Pancreas (tissue), 10 donors: Measurements from ENCODE around the gene TSPAN9. TPM values are rescaled to one million over a fixed set of nuclear protein-coding genes. Genes with fewer than 3 reads are reported as not detected.

Experiments used
- ATAC-seq, 4 donors: fragments of 200-7000 bp; cut with Tn5 transposase; one replicate each; pipeline versions ENCODE4 v1.8.0 to v1.9.1; 2020; ENCODE audit warnings: mild to moderate bottlenecking in 4 of 4, moderate library complexity in 4 of 4
- DNase-seq, 6 donors: peaks; one replicate each; pipeline ENCODE4 v3.0.0-alpha.2; 2020
- FAIRE-seq: peaks from 2 replicates; lab custom pipeline; 2012; peaks lifted over from hg19 to GRCh38; lab: Jason Lieb, UNC
- H3K27ac ChIP-seq, 4 donors: fragments of 200-600 bp; sonication (generic); 1 replicate in 3 of 4; 2 replicates in 1 of 4; pipeline versions ENCODE4 v1.5.0 to v1.8.0; 2020
- H3K27me3 ChIP-seq, 4 donors: fragments of 200-600 bp; one replicate each; pipeline ENCODE4 v1.8.0; 2021
- H3K36me3 ChIP-seq, 3 donors: fragments of 200-600 bp; sonication (generic) in 1 of 3; one replicate each; pipeline versions ENCODE4 v1.5.0 to v1.8.0; 2020 to 2021
- H3K4me1 ChIP-seq, 3 donors: fragments of 200-600 bp; one replicate each; pipeline ENCODE4 v1.8.0; 2021
- H3K4me3 ChIP-seq, 4 donors: fragments of 200-600 bp; sonication (generic) in 2 of 4; one replicate each; pipeline versions ENCODE4 v1.5.0 to v1.8.0; 2020 to 2021
- H3K9me3 ChIP-seq, 4 donors: fragments of 200-600 bp; one replicate each; pipeline ENCODE4 v1.8.0; 2021
- whole genome bisulfite sequencing, 2 donors: extraction: QIAGEN DNeasy Blood & Tissue Kit; methylation state at CpG; one replicate each; pipeline ENCODE4 v1.1.7; 2013; 5-methylcytosine and 5-hydroxymethylcytosine counted together
- intact Hi-C, 3 donors: fragments of 100-400 bp; cut with DNase I; formaldehyde crosslinking; loops; one replicate each; pipeline versions ENCODE4 v1.11.1 to v1.14.2; 2022
- polyA plus RNA-seq, 2 donors: library from polyadenylated mRNA; stranded (reverse); fragments of 200-250 nt; gene quantifications; one replicate each; pipeline ENCODE4 v1.2.3, GENCODE V29; 2013
- total RNA-seq, 6 donors: library from RNA; stranded (reverse); fragmentation: NEBNext Ultra II Directional in 4 of 6; extraction: Animal tissue kit (Norgen Biotek cat#: 25700) in 4 of 6; gene quantifications; one replicate each; pipeline versions ENCODE4 v1.2.1 to v1.2.4, GENCODE V29; 2021 to 2023
- TF ChIP-seq, protein P1 (sequence below), 4 donors: fragments of 200-600 bp; sonication (generic) in 3 of 4; IDR thresholded peaks; one replicate each; pipeline versions ENCODE4 v1.5.0 to v1.8.0; 2021; ENCODE audit warnings: antibody characterized with exemption in 4 of 4
- donor health status: healthy with polysubstance abuse.
- donor health status: DM: no; HTN: no; CAD: no; lungs with moderate emphysema.
- donor health status: DM: no; HTN: no; CAD: no.
- donor health status: control.
- donor health status: control.
- donor health status: Bipolar disorder and iron deficiency.
- donor health status: DM: yes; HTN: yes; CAD: no.
- donor health status: DM: no; HTN: no; CAD: no.
- donor health status: DM: no; HTN: no; CAD: no.
- donor health status: DM: yes; HTN: yes; CAD: no.

Gene TSPAN9
- total and polyA plus RNA-seq, 8 donors: 7.8 to 19.5 (median 13.0) TPM

DNA sequence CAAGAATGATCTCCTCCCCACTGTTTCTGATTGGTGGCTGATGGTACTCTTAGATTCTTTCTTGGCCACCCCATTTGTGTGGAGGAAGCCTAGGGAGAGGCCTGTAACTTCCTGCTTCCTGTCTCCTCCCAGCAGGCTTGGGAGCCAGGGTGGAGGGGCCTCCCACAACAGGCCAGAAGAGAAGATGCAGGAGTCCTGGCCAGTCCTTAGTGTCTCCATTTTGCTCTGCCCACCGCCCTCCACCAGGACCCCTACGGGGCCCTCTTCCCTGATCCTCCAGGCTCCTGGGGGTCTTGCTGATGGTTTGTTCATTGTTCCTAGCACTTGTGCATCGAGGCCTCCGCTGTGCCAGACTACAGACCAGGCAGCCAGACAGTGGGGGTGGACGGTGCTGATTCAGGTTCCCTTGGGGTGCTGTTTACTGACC lies 6.8 kb downstream of the TSPAN9 start:
- no peak overlapping the region for H3K27ac ChIP-seq
- no peak for DNase-seq
- WGBS, 2 donors: 88 to 94% methylated on average over 4 to 5 of the region's 5 CpGs
- no peak for FAIRE-seq
- peaks cover 0 to 4% (median 0%) of the 10 kb centered on the region in 3 donors for H3K4me1 ChIP-seq
- H3K27me3 ChIP-seq: no peaks in the 10 kb centered on the region
- H3K4me3 ChIP-seq: no peak overlapping the region
- H3K36me3 ChIP-seq: no peaks in the 10 kb centered on the region
- TF ChIP-seq, protein P1, sequence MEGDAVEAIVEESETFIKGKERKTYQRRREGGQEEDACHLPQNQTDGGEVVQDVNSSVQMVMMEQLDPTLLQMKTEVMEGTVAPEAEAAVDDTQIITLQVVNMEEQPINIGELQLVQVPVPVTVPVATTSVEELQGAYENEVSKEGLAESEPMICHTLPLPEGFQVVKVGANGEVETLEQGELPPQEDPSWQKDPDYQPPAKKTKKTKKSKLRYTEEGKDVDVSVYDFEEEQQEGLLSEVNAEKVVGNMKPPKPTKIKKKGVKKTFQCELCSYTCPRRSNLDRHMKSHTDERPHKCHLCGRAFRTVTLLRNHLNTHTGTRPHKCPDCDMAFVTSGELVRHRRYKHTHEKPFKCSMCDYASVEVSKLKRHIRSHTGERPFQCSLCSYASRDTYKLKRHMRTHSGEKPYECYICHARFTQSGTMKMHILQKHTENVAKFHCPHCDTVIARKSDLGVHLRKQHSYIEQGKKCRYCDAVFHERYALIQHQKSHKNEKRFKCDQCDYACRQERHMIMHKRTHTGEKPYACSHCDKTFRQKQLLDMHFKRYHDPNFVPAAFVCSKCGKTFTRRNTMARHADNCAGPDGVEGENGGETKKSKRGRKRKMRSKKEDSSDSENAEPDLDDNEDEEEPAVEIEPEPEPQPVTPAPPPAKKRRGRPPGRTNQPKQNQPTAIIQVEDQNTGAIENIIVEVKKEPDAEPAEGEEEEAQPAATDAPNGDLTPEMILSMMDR (IDR thresholded peaks at IDR 0.05): no peak
- intact Hi-C loops: no loop called here
- no peaks in the 10 kb centered on the region for H3K9me3 ChIP-seq
- no peak for ATAC-seq

- Histone ChIP-seq H3K27me3 (no peaks in the 10 kb centered on the region), H3K27ac (no peak overlapping the region), H3K9me3 (no peaks in the 10 kb centered on the region), H3K4me3 (no peak overlapping the region), H3K4me1 (peaks cover 0 to 4% (median 0%) of the 10 kb centered on the region in 3 donors), H3K36me3 (no peaks in the 10 kb centered on the region)
- TF ChIP-seq, protein P1 (IDR thresholded peaks at IDR 0.05): no peak
- ATAC-seq (no peak), DNase-seq (no peak), FAIRE-seq (no peak)
- WGBS, 2 donors: 95 to 96% methylated on average over 12 of the region's 12 CpGs
- intact Hi-C loops: no loop called here
Measured at GRCh38 chr12:3084742-3085141, 7.6 kb downstream of the TSPAN9 start.

DNA sequence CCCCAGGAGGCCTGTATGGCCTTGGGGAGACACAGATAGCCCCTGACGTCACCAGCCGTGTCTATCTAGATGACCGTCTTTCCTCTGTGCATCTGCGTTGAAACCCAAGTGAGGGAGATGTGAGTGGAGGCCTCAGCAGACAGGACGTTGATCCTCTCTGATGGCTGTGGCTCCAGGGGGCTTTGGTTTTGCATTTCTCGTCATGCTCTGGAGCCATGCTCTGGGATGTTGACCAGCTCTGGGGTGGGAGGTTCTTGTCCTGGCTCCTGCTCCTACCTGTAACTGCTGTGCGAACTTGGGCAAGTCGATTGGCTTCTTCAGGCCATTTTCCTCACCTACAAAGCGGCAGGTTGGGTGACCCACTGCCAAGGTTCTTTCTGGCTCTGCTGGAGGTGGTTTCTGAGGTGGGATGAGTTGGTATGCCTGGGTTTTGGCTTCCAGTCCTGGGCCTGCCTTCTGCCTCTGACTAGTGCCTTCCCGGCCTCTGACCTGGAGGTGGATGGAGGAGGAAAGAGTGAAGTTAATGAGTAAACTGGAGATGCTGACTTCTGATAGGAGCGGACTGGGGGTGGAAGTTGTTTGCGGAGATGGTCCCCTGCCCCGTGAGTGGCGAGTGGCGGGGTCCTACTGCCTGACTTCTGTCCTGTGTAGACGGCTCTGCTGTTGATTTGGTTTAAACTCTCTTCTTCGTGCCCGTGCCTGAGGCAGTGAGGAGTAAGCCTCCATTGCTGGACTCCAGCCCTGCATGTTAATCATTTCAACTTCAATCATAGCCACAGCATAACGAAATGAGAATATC lies 8.4 kb downstream of the TSPAN9 start:
- 55 to 68% methylated on average over 19 of the region's 19 CpGs for WGBS, 2 donors
- H3K9me3 ChIP-seq: no peaks in the 10 kb centered on the region
- ATAC-seq: peak; percentile 26 to 65 (median 50)
- no peaks in the 10 kb centered on the region for H3K36me3 ChIP-seq
- DNase-seq: no peak
- H3K4me1 ChIP-seq: peaks cover 0 to 4% (median 0%) of the 10 kb centered on the region in 3 donors
- FAIRE-seq: no peak
- intact Hi-C loops: no loop called here
- TF ChIP-seq, protein P1 (IDR thresholded peaks at IDR 0.05): no peak
- no peaks in the 10 kb centered on the region for H3K27me3 ChIP-seq
- peak overlapping the region in 3 of 4 donors; percentile 9 to 48 (median 16) for H3K27ac ChIP-seq
- H3K4me3 ChIP-seq: no peak overlapping the region

DNA sequence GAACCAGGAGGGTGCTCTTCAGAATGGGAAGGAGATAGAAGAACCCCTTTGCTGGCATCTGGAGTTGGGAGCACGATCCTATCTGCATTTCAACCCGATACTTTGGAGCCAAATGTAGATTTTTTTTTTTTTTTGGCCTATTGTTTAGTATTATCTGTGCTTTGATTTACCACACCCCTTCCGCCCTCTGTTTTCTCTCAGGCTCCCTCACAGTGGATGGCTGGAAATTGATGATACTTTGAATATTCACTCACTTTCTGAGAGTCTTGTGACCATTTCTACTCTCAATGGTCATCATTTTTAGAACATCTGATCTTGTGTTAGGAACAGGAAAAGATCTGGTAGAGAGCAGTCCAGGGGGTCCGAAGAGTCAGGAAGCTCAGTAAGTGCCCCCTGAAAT lies 9.0 kb downstream of the TSPAN9 start:
- H3K36me3 ChIP-seq: no peaks in the 10 kb centered on the region
- no peak overlapping the region for H3K4me3 ChIP-seq
- ATAC-seq: no peak
- 62 to 73% methylated on average over 4 of the region's 4 CpGs for WGBS, 2 donors
- peaks cover 0 to 4% (median 0%) of the 10 kb centered on the region in 3 donors for H3K4me1 ChIP-seq
- no peak for DNase-seq
- intact Hi-C loops: no loop called here
- TF ChIP-seq, protein P1 (IDR thresholded peaks at IDR 0.05): no peak
- FAIRE-seq: no peak
- H3K27me3 ChIP-seq: no peaks in the 10 kb centered on the region
- H3K27ac ChIP-seq: peak overlapping the region in 2 of 4 donors; percentile 9 to 48
- H3K9me3 ChIP-seq: no peaks in the 10 kb centered on the region
